ENCODE results near the gene ZCCHC10.

ZCCHC10 gene

GRCh38 chr5:133032852-133033742, 6.7 kb upstream of the ZCCHC10 start:
- Histone ChIP-seq H4K20me1 (ENCODE audit: insufficient read depth, low read length) (no peaks in the 10 kb centered on the region), H3K9me3 (replicated peaks; ENCODE audit: insufficient read depth, low read length) (no peaks in the 10 kb centered on the region), H3K4me2 (ENCODE audit: low read depth, low read length) (no peak overlapping the region), H3K27ac (ENCODE audit: low read length) (no peak overlapping the region), H3K4me3 (ENCODE audit: low read length) (no peak overlapping the region), H3K79me2 (ENCODE audit: low read length) (no peaks in the 10 kb centered on the region), H3K27me3 (replicated peaks; ENCODE audit: insufficient read depth, low read length) (no peaks in the 10 kb centered on the region), H3K36me3 (replicated peaks; ENCODE audit: insufficient read depth, low read length) (no peaks in the 10 kb centered on the region), H2AFZ (ENCODE audit: low read length) (no peak overlapping the region), H3K9me2 (replicated peaks; ENCODE audit: insufficient read depth, low read length) (no peaks in the 10 kb centered on the region), H3K4me1 (ENCODE audit: low read length) (no peaks in the 10 kb centered on the region), H3K9ac (ENCODE audit: low read length) (no peak overlapping the region), H3F3A (ENCODE audit: insufficient read depth, low read length) (no peaks in the 10 kb centered on the region)
- TF ChIP-seq EZH2 (optimal IDR thresholded peaks at IDR 0.05; ENCODE audit: low read depth, low read length) = no peak
- no peak for TF ChIP-seq EZH2phosphoT487 (IDR thresholded peaks at IDR 0.05; ENCODE audit: low read length)
- no peak for TF ChIP-seq CTCF (IDR thresholded peaks at IDR 0.05; ENCODE audit: low read length)
- DNase-seq = no peak

- H3K9ac ChIP-seq (ENCODE audit: low read length) = no peak overlapping the region
- no peak overlapping the region for H2AFZ ChIP-seq (ENCODE audit: low read length)
- no peaks in the 10 kb centered on the region for H3K9me3 ChIP-seq (replicated peaks; ENCODE audit: insufficient read depth, low read length)
- no peaks in the 10 kb centered on the region for H3K4me1 ChIP-seq (ENCODE audit: low read length)
- no peak overlapping the region for H3K27ac ChIP-seq (ENCODE audit: low read length)
- peaks cover 8% of the 10 kb centered on the region for H3F3A ChIP-seq (ENCODE audit: insufficient read depth, low read length)
- H4K20me1 ChIP-seq (ENCODE audit: insufficient read depth, low read length) = no peaks in the 10 kb centered on the region
- no peak for DNase-seq
- no peaks in the 10 kb centered on the region for H3K9me2 ChIP-seq (replicated peaks; ENCODE audit: insufficient read depth, low read length)
- no peak overlapping the region for H3K4me2 ChIP-seq (ENCODE audit: low read depth, low read length)
- peaks cover 7% of the 10 kb centered on the region for H3K79me2 ChIP-seq (ENCODE audit: low read length)
- TF ChIP-seq CTCF (IDR thresholded peaks at IDR 0.05; ENCODE audit: low read length) (no peak), EZH2phosphoT487 (IDR thresholded peaks at IDR 0.05; ENCODE audit: low read length) (no peak), EZH2 (optimal IDR thresholded peaks at IDR 0.05; ENCODE audit: low read depth, low read length) (no peak)
- H3K27me3 ChIP-seq (replicated peaks; ENCODE audit: insufficient read depth, low read length) = no peaks in the 10 kb centered on the region
- no peaks in the 10 kb centered on the region for H3K36me3 ChIP-seq (replicated peaks; ENCODE audit: insufficient read depth, low read length)
- no peak overlapping the region for H3K4me3 ChIP-seq (ENCODE audit: low read length)
Observed at GRCh38 chr5:133030343-133031005, 4.1 kb upstream of the ZCCHC10 start.

- Histone ChIP-seq H3F3A (ENCODE audit: insufficient read depth, low read length) (peaks cover 8% of the 10 kb centered on the region), H3K27me3 (replicated peaks; ENCODE audit: insufficient read depth, low read length) (no peaks in the 10 kb centered on the region), H3K9me3 (replicated peaks; ENCODE audit: insufficient read depth, low read length) (no peaks in the 10 kb centered on the region), H2AFZ (ENCODE audit: low read length) (no peak overlapping the region), H3K4me1 (ENCODE audit: low read length) (no peaks in the 10 kb centered on the region), H4K20me1 (ENCODE audit: insufficient read depth, low read length) (no peaks in the 10 kb centered on the region), H3K4me2 (ENCODE audit: low read depth, low read length) (no peak overlapping the region), H3K36me3 (replicated peaks; ENCODE audit: insufficient read depth, low read length) (no peaks in the 10 kb centered on the region), H3K4me3 (ENCODE audit: low read length) (no peak overlapping the region), H3K27ac (ENCODE audit: low read length) (no peak overlapping the region), H3K79me2 (ENCODE audit: low read length) (peaks cover 18% of the 10 kb centered on the region), H3K9me2 (replicated peaks; ENCODE audit: insufficient read depth, low read length) (no peaks in the 10 kb centered on the region), H3K9ac (ENCODE audit: low read length) (no peak overlapping the region)
- no peak for DNase-seq
- TF ChIP-seq CTCF (IDR thresholded peaks at IDR 0.05; ENCODE audit: low read length) (no peak), EZH2 (optimal IDR thresholded peaks at IDR 0.05; ENCODE audit: low read depth, low read length) (no peak), EZH2phosphoT487 (IDR thresholded peaks at IDR 0.05; ENCODE audit: low read length) (no peak)
Observed at GRCh38 chr5:133029416-133029815, 3.1 kb upstream of the ZCCHC10 start.

Measured in MM.1S (cell line).